Measurements from ENCODE around the gene NOD2. TPM values are rescaled to one million over a fixed set of nuclear protein-coding genes. Genes with fewer than 3 reads are reported as not detected.

Gene NOD2
- polyA plus RNA-seq, 3 donors = 0.43 to 2.5 (median 1.2) TPM

- H3K27ac ChIP-seq (ENCODE audit: low read depth, low read length) = no peak overlapping the region
- WGBS, 3 donors = 46 to 63% (median 51%) methylated on average over 7 of the region's 7 CpGs
Measured at GRCh38 chr16:50747207-50747956, 54.0 kb downstream of the NOD2 start.

GRCh38 chr16:50751528-50751927 is 58.1 kb downstream of the NOD2 start:
- no peak overlapping the region for H3K27ac ChIP-seq (ENCODE audit: low read depth, low read length)
- 56 to 80% (median 58%) methylated on average over 6 of the region's 6 CpGs for WGBS, 3 donors

- WGBS, 3 donors = 75 to 81% (median 80%) methylated on average over 4 of the region's 4 CpGs
- H3K27ac ChIP-seq (ENCODE audit: low read depth, low read length) = no peak overlapping the region
Measured at GRCh38 chr16:50752471-50753235, 59.2 kb downstream of the NOD2 start.

GRCh38 chr16:50756473-50756872 is 63.1 kb downstream of the NOD2 start:
- WGBS, 3 donors = 66 to 86% (median 82%) methylated on average over 3 of the region's 3 CpGs
- no peak overlapping the region for H3K27ac ChIP-seq (ENCODE audit: low read depth, low read length)

GRCh38 chr16:50761267-50761666 is 67.9 kb downstream of the NOD2 start:
- WGBS, 3 donors = 55 to 77% (median 71%) methylated on average over 1 of the region's 1 CpG

GRCh38 chr16:50762241-50762640 is 68.8 kb downstream of the NOD2 start:
- H3K27ac ChIP-seq (ENCODE audit: low read depth, low read length) = no peak overlapping the region
- 75 to 86% (median 83%) methylated on average over 3 of the region's 3 CpGs for WGBS, 3 donors

More at GRCh38 chr16:50761267-50761666, 67.9 kb downstream of the NOD2 start:
- no peak overlapping the region for H3K27ac ChIP-seq (ENCODE audit: low read depth, low read length)

- H3K27ac ChIP-seq (ENCODE audit: low read depth, low read length) = no peak overlapping the region
- WGBS, 3 donors = 95 to 100% (median 95%) methylated on average over 2 of the region's 2 CpGs
Measured at GRCh38 chr16:50763211-50763610, 69.8 kb downstream of the NOD2 start.

GRCh38 chr16:50765260-50765659 is 71.9 kb downstream of the NOD2 start:
- no peak overlapping the region for H3K27ac ChIP-seq (ENCODE audit: low read depth, low read length)
- WGBS, 3 donors = 82 to 100% (median 95%) methylated on average over 1 of the region's 1 CpG

- WGBS, 3 donors = 88 to 100% (median 92%) methylated on average over 1 of the region's 1 CpG
- no peak overlapping the region for H3K27ac ChIP-seq (ENCODE audit: low read depth, low read length)
Measured at GRCh38 chr16:50765861-50766260, 72.5 kb downstream of the NOD2 start.

- H3K27ac ChIP-seq (ENCODE audit: low read depth, low read length) = no peak overlapping the region
- 95 to 96% (median 95%) methylated on average over 2 of the region's 2 CpGs for WGBS, 3 donors
Measured at GRCh38 chr16:50767197-50767596, 73.8 kb downstream of the NOD2 start.

- WGBS, 3 donors = 94 to 98% (median 94%) methylated on average over 3 of the region's 3 CpGs
- H3K27ac ChIP-seq (ENCODE audit: low read depth, low read length) = no peak overlapping the region
Measured at GRCh38 chr16:50771366-50771765, 78.0 kb downstream of the NOD2 start.

- 83 to 96% (median 87%) methylated on average over 5 of the region's 5 CpGs for WGBS, 3 donors
- H3K27ac ChIP-seq (ENCODE audit: low read depth, low read length) = no peak overlapping the region
Measured at GRCh38 chr16:50774405-50774804, 81.0 kb downstream of the NOD2 start.

GRCh38 chr16:50774960-50775359 is 81.6 kb downstream of the NOD2 start:
- no peak overlapping the region for H3K27ac ChIP-seq (ENCODE audit: low read depth, low read length)
- WGBS, 3 donors = 86 to 93% (median 90%) methylated on average over 3 of the region's 3 CpGs

- no peak overlapping the region for H3K27ac ChIP-seq (ENCODE audit: low read depth, low read length)
- 93 to 94% (median 93%) methylated on average over 1 of the region's 1 CpG for WGBS, 3 donors
Measured at GRCh38 chr16:50776037-50776436, 82.6 kb downstream of the NOD2 start.

GRCh38 chr16:50778284-50779163 is 85.1 kb downstream of the NOD2 start:
- no peak overlapping the region for H3K27ac ChIP-seq (ENCODE audit: low read depth, low read length)
- WGBS, 3 donors = 59 to 73% (median 64%) methylated on average over 1 of the region's 1 CpG

- 84 to 87% (median 86%) methylated on average over 7 of the region's 7 CpGs for WGBS, 3 donors
- no peak overlapping the region for H3K27ac ChIP-seq (ENCODE audit: low read depth, low read length)
Measured at GRCh38 chr16:50781043-50781442, 87.6 kb downstream of the NOD2 start.

- 83 to 94% (median 84%) methylated on average over 3 of the region's 3 CpGs for WGBS, 3 donors
- no peak overlapping the region for H3K27ac ChIP-seq (ENCODE audit: low read depth, low read length)
Measured at GRCh38 chr16:50781518-50781917, 88.1 kb downstream of the NOD2 start.
